ENCODE results near the gene KRTAP9-3.
"Not testable (repeated sequence)": the region's sequence is repeated elsewhere in the genome, so short reads cannot be mapped to it uniquely, and the experiment has no call there.

The KRTAP9-3 gene, protein sequence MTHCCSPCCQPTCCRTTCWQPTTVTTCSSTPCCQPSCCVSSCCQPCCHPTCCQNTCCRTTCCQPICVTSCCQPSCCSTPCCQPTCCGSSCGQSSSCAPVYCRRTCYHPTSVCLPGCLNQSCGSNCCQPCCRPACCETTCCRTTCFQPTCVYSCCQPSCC

DNA sequence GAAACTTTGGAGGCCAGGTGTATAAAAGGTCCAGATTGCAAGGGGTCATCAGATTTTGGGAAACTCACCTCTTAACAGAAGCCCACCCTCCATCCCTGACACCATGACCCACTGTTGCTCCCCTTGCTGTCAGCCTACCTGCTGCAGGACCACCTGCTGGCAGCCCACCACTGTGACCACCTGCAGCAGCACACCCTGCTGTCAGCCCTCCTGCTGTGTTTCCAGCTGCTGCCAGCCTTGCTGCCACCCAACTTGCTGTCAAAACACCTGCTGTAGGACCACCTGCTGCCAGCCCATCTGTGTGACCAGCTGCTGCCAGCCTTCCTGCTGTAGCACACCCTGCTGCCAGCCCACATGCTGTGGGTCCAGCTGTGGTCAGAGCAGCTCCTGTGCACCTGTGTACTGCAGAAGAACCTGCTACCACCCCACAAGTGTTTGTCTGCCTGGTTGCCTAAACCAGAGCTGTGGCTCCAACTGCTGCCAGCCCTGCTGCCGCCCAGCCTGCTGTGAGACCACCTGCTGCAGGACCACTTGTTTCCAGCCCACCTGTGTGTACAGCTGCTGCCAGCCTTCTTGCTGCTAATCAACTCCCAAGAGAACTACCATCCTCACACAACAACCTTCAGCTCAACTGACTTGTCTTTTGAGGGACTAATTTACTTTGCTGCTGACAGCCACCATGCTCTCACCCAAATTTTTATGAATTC, at the start of gene KRTAP9-3:
TSS of gene KRTAP9-3 (plus strand) at position 51 of the 707 bp plus-strand sequence. CDS start at position 104, 53 bp downstream.
- not testable (repeated sequence) for FAIRE-seq

DNA sequence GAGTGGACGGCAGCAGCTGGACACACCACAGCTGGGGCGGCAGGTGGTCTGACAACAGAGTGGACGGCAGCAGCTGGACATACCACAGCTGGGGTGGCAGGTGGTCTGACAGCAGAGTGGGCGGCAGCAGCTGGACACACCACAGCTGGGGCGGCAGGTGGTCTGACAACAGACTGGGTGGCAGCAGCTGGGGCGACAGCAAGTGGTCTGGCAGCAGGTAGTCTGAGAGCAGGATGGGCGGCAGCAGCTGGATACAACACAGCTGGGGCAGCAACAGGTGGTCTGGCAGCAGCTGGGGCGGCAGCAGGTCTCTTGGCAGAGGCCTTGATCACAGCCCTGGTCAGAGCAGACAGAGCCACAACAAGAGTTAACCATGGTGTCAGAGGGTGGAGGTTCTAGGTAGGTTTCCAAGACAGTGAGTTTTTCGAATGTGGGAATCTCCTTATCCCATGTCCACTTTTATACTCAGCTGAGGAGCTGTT, 47.7 kb upstream of the KRTAP9-3 start, which contains the start of gene KRTAP4-1:
TSS of gene KRTAP4-1 (minus strand) at position 432 of the 482 bp plus-strand sequence. CDS start at position 375, 57 bp downstream.
- DNase-seq (ENCODE audit: insufficient read length, low spot score) (no peak), FAIRE-seq (no peak)
- TF ChIP-seq, protein P1, sequence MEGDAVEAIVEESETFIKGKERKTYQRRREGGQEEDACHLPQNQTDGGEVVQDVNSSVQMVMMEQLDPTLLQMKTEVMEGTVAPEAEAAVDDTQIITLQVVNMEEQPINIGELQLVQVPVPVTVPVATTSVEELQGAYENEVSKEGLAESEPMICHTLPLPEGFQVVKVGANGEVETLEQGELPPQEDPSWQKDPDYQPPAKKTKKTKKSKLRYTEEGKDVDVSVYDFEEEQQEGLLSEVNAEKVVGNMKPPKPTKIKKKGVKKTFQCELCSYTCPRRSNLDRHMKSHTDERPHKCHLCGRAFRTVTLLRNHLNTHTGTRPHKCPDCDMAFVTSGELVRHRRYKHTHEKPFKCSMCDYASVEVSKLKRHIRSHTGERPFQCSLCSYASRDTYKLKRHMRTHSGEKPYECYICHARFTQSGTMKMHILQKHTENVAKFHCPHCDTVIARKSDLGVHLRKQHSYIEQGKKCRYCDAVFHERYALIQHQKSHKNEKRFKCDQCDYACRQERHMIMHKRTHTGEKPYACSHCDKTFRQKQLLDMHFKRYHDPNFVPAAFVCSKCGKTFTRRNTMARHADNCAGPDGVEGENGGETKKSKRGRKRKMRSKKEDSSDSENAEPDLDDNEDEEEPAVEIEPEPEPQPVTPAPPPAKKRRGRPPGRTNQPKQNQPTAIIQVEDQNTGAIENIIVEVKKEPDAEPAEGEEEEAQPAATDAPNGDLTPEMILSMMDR (IDR thresholded peaks at IDR 0.05; ENCODE audit: insufficient read depth, missing control alignments) = no peak

More for the DNA sequence above, at the start of gene KRTAP9-3:
- not testable (repeated sequence) for DNase-seq (ENCODE audit: insufficient read length, low spot score)

DNA sequence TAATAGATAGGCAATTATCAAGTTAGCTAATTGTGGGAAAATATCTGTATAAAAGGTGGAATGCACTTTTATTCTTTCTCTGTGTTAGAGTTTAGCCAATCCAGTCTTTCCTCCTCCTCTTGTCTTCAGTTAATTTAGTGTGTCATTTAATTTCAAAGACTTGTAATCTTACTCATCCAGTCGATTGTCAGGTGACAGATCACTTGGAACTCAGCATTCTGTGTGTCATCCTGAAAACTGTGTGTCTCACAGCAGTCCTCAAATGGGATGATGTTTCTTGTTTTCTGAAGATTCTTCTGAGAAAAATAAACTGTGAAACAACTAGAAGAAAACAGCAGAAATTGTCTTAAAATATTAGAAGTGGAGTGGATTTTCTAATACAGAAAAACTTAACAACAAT, 47.2 kb upstream of the KRTAP9-3 start:
- no peak for FAIRE-seq
- TF ChIP-seq, protein P1 (IDR thresholded peaks at IDR 0.05; ENCODE audit: insufficient read depth, missing control alignments) = no peak
- DNase-seq (ENCODE audit: insufficient read length, low spot score) = no peak

DNA sequence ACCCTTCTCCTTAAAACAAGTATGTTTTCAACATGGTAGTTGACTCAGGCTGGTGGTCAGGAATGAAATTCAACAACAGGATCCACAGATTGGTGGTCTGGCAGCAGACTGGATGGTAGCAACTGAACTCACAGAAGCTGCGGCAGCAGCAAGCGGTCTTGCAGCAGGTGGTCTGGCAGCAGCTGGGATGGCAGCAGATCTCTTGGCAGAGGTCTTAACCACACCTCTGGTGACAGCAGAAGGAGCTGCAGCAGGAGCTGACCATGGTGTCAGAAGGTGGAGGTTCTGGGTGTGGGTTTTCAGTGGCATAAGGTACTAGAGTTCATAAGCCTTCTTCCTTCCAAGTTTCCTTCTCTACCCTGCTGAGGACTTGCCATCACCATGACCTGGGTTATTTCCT, 45.4 kb upstream of the KRTAP9-3 start:
- DNase-seq (ENCODE audit: insufficient read length, low spot score) (no peak), FAIRE-seq (no peak)
- TF ChIP-seq, protein P1 (IDR thresholded peaks at IDR 0.05; ENCODE audit: insufficient read depth, missing control alignments) = no peak

DNA sequence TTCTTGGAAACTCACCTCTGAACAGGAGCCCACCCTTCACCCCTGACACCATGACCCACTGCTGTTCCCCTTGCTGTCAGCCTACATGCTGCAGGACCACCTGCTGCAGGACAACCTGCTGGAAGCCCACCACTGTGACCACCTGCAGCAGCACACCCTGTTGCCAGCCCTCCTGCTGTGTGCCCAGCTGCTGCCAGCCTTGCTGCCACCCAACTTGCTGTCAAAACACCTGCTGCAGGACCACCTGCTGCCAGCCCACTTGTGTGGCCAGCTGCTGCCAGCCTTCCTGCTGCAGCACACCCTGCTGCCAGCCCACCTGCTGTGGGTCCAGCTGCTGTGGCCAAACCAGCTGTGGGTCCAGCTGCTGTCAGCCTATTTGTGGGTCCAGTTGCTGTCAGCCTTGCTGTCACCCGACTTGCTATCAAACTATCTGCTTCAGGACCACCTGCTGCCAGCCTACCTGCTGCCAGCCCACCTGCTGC, 42.4 kb upstream of the KRTAP9-3 start, which contains the start of gene KRTAP9-1:
TSS of gene KRTAP9-1 (plus strand) at position 51 of the 482 bp plus-strand sequence. CDS start at position 51, 0 bp downstream.
- not testable (repeated sequence) for FAIRE-seq; DNase-seq (ENCODE audit: insufficient read length, low spot score)

DNA sequence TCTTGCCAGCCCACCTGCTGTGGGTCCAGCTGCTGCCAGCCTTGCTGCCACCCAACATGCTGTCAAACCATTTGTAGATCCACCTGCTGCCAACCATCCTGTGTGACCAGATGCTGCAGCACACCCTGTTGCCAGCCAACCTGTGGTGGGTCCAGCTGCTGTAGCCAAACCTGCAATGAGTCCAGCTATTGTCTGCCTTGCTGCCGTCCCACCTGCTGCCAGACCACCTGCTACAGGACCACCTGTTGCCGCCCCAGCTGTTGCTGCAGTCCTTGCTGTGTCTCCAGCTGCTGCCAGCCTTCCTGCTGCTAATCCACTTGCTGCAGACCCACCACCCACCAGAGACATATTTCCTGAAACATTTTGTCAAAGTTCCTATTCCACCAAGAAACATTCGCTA, 41.9 kb upstream of the KRTAP9-3 start:
- no peak for DNase-seq (ENCODE audit: insufficient read length, low spot score)
- TF ChIP-seq, protein P1 (IDR thresholded peaks at IDR 0.05; ENCODE audit: insufficient read depth, missing control alignments) = no peak
- FAIRE-seq = no peak

DNA sequence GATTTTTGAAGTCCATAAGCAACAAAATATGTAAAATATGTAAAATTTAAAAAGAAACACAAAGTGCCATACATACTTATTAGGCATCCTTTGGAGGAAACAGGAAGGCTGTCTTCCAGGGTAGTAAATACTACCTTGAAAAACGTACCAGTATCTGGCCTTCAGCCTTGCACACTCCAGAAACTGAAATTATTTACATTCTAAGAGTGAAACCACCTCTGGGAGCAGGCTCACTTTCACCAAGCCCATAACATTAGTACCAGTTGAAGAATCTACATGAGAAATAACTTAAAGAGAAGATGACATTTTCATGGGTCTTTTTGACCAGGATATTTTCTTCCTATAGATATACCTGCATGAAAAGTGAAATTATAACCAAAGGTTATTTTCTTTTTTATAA, 36.2 kb upstream of the KRTAP9-3 start:
- DNase-seq (ENCODE audit: insufficient read length, low spot score) = no peak
- TF ChIP-seq, protein P1 (IDR thresholded peaks at IDR 0.05; ENCODE audit: insufficient read depth, missing control alignments) = no peak
- no peak for FAIRE-seq

Measured in D721Med (cell line).